HepG2 (cell line): Measurements from ENCODE around the gene XRCC1. TPM values are rescaled to one million over a fixed set of nuclear protein-coding genes. Genes with fewer than 3 reads are reported as not detected.

Source experiments
- CEBPG ChIP-seq: IDR thresholded peaks from 2 replicates; pipeline ENCODE4 v1.6.1; 2016
- GABPB1 ChIP-seq: IDR thresholded peaks from 2 replicates; pipeline ENCODE4 v1.6.1; 2016; ENCODE audit warnings: mild to moderate bottlenecking, missing genetic modification reagents, moderate library complexity, missing compliant biosample characterization
- HIVEP1 ChIP-seq: sonication (generic); formaldehyde crosslinking; IDR thresholded peaks from 2 replicates; pipeline ENCODE4 v1.4.0; 2020; ENCODE audit warnings: mild to moderate bottlenecking, missing genetic modification reagents
- HMGXB4 ChIP-seq, 2 experiments: sonication (generic) in 1 of 2; formaldehyde crosslinking in 1 of 2; IDR thresholded peaks; 2 replicates each; pipeline versions ENCODE4 v1.4.0 to v1.6.1; 2018 to 2020; ENCODE audit warnings: missing genetic modification reagents in 2 of 2, borderline replicate concordance in 1 of 2, low read depth in 1 of 2, mild to moderate bottlenecking in 1 of 2, missing biosample characterization in 1 of 2
- NFIB ChIP-seq: sonication (generic); formaldehyde crosslinking; IDR thresholded peaks from 2 replicates; pipeline ENCODE4 v1.9.0; 2021; ENCODE audit warnings: missing genetic modification reagents, mild to moderate bottlenecking, borderline replicate concordance
- NFYB ChIP-seq: sonication (generic); formaldehyde crosslinking; IDR thresholded peaks from 2 replicates; pipeline ENCODE4 v1.4.0; 2020; ENCODE audit warnings: missing genetic modification reagents
- NR2C2 ChIP-seq: sonication (generic); formaldehyde crosslinking; IDR thresholded peaks from 2 replicates; pipeline ENCODE4 v1.4.0; 2020; ENCODE audit warnings: missing genetic modification reagents, mild to moderate bottlenecking, moderate library complexity, borderline replicate concordance
- POGZ ChIP-seq: sonication (generic); formaldehyde crosslinking; IDR thresholded peaks from 2 replicates; pipeline ENCODE4 v1.4.0; 2020; ENCODE audit warnings: mild to moderate bottlenecking, missing genetic modification reagents
- POLR2A ChIP-seq, 2 experiments: IDR thresholded peaks; 2 replicates each; pipeline ENCODE4 v1.6.1; 2011; ENCODE audit warnings: low read depth in 2 of 2, low read length in 2 of 2, mild to moderate bottlenecking in 1 of 2, moderate library complexity in 1 of 2; ENCODE audit not compliant: insufficient read depth in 1 of 2
- RAD51 ChIP-seq: fragments of 450-650 bp; IDR thresholded peaks from 2 replicates; pipeline ENCODE4 v1.6.1; 2016; ENCODE audit warnings: borderline replicate concordance
- SKI ChIP-seq: fragments of 450-650 bp; IDR thresholded peaks from one replicate; pipeline ENCODE4 v1.6.1; 2018; ENCODE audit warnings: mild to moderate bottlenecking; ENCODE audit not compliant: partially characterized antibody
- SP4 ChIP-seq: sonication (generic); formaldehyde crosslinking; IDR thresholded peaks from 2 replicates; pipeline ENCODE4 v1.8.1; 2023; ENCODE audit warnings: mild to moderate bottlenecking, missing genetic modification reagents
- TARDBP ChIP-seq: sonication (generic); formaldehyde crosslinking; IDR thresholded peaks from 2 replicates; pipeline ENCODE4 v1.8.0; 2022; ENCODE audit warnings: mild to moderate bottlenecking, missing genetic modification reagents
- TCF12 ChIP-seq, 2 experiments: fragments of 450-650 bp in 1 of 2; sonication (generic) in 1 of 2; formaldehyde crosslinking in 1 of 2; IDR thresholded peaks; 2 replicates each; pipeline versions ENCODE4 v1.6.1 to v1.8.0; 2017 to 2022; ENCODE audit warnings: antibody characterized with exemption in 1 of 2, mild to moderate bottlenecking in 1 of 2, missing genetic modification reagents in 1 of 2, moderate library complexity in 1 of 2
- WIZ ChIP-seq: sonication (generic); formaldehyde crosslinking; IDR thresholded peaks from 2 replicates; pipeline ENCODE4 v1.5.1; 2020; ENCODE audit warnings: mild to moderate bottlenecking, missing genetic modification reagents
- XRCC5 ChIP-seq: fragments of 200-400 bp; formaldehyde crosslinking; optimal IDR thresholded peaks from 2 replicates; pipeline ENCODE3; 2017; ENCODE audit warnings: mild to moderate bottlenecking, low read length
- ZBTB37 ChIP-seq: sonication (generic); formaldehyde crosslinking; IDR thresholded peaks from 2 replicates; pipeline ENCODE4 v1.4.0; 2020; ENCODE audit warnings: mild to moderate bottlenecking, missing genetic modification reagents
- ZFP36 ChIP-seq: fragments of 150-350 bp; IDR thresholded peaks from 2 replicates; pipeline ENCODE4 v1.6.1; 2018; ENCODE audit warnings: borderline replicate concordance, low read length, low read depth; ENCODE audit not compliant: partially characterized antibody
- ZNF276 ChIP-seq: sonication (generic); formaldehyde crosslinking; IDR thresholded peaks from 2 replicates; pipeline ENCODE4 v1.4.0; 2020; ENCODE audit warnings: mild to moderate bottlenecking, low read depth, missing genetic modification reagents
- ZNF383 ChIP-seq: sonication (generic); formaldehyde crosslinking; IDR thresholded peaks from 2 replicates; pipeline ENCODE4 v1.4.0; 2020; ENCODE audit warnings: missing genetic modification reagents, mild to moderate bottlenecking, borderline replicate concordance
- ZNF710 ChIP-seq: sonication (generic); formaldehyde crosslinking; IDR thresholded peaks from 2 replicates; pipeline ENCODE4 v1.5.0; 2020; ENCODE audit warnings: mild to moderate bottlenecking, missing genetic modification reagents, borderline replicate concordance
- ZNF724P ChIP-seq: sonication (generic); formaldehyde crosslinking; IDR thresholded peaks from 2 replicates; pipeline ENCODE4 v1.8.0; 2022; ENCODE audit warnings: missing genetic modification reagents, borderline replicate concordance
- polyA plus RNA-seq, 8 experiments: library from polyadenylated mRNA; depleted of rRNA in 3 of 8; stranded (reverse) in 7 of 8; unstranded in 1 of 8; fragments of >200 nt; fragmentation: Illumina TruSeq in 4 of 8; extraction: Trizol in 4 of 8; gene quantifications; 2 replicates each; pipeline versions ENCODE4 v1.2.1 to v1.2.3, GENCODE V29; 2011 to 2016; ENCODE audit warnings: low read depth in 4 of 8, missing spikeins in 1 of 8, mixed read lengths in 1 of 8; ENCODE audit not compliant: insufficient read depth in 1 of 8
- total RNA-seq, 5 experiments: library from RNA; depleted of rRNA; stranded (reverse); fragments of >200 nt; fragmentation: Illumina TruSeq; extraction: Trizol; gene quantifications; 2 replicates each; pipeline ENCODE4 v1.2.3, GENCODE V29; 2016; ENCODE audit warnings: low read depth in 1 of 5

Gene XRCC1
- total and polyA plus RNA-seq, 2 of the 13 experiments (the other 11 are each of a cell fraction or from before 2014, with no cell fraction given): 24.7 to 26.3 TPM

- TF ChIP-seq ZNF710 (peak; percentile 61; the same call in 1 of the 2 replicates), GABPB1 (CRISPR knock-in tag) (peak; percentile 75), POLR2A (IDR thresholded peaks at IDR 0.05; ENCODE audit: insufficient read depth in 1 of 2, low read depth in 2 of 2, low read length in 2 of 2) (peak in 1 of 2 experiments; percentile 44; a peak in 1 of 4 replicates), HMGXB4 (CRISPR knock-in tag; IDR thresholded peaks at IDR 0.05; ENCODE audit: borderline replicate concordance in 1 of 2, low read depth in 1 of 2) (peak; percentile 50 to 60; a peak in 3 of 4 replicates), WIZ (CRISPR knock-in tag) (no peak), NFYB (CRISPR knock-in tag) (no peak), ZNF724P (CRISPR knock-in tag) (no peak), CEBPG (peak; percentile 91), NR2C2 (no peak), NFIB (CRISPR knock-in tag) (no peak), ZNF383 (CRISPR knock-in tag) (no peak), RAD51 (no peak), HIVEP1 (CRISPR knock-in tag) (0 out of 2 replicates have a peak, but pooled peaks have one; percentile 16), SKI (peak; percentile 12), XRCC5 (peak; percentile 74), ZNF276 (CRISPR knock-in tag) (peak; percentile 100), ZFP36 (no peak), POGZ (0 out of 2 replicates have a peak, but pooled peaks have one; percentile 29), ZBTB37 (CRISPR knock-in tag) (peak; percentile 88), TCF12 (IDR thresholded peaks at IDR 0.05) (no peak), TCF12 (CRISPR knock-in tag; IDR thresholded peaks at IDR 0.05) (no peak), TARDBP (CRISPR knock-in tag) (peak; percentile 70; the same call in 1 of the 2 replicates), SP4 (CRISPR knock-in tag) (peak; percentile 48; the same call in 1 of the 2 replicates)
Observed at GRCh38 chr19:43524922-43525835, 50.1 kb downstream of the XRCC1 start (continued).
